ENCODE results near the gene FGFR3.

DNA sequence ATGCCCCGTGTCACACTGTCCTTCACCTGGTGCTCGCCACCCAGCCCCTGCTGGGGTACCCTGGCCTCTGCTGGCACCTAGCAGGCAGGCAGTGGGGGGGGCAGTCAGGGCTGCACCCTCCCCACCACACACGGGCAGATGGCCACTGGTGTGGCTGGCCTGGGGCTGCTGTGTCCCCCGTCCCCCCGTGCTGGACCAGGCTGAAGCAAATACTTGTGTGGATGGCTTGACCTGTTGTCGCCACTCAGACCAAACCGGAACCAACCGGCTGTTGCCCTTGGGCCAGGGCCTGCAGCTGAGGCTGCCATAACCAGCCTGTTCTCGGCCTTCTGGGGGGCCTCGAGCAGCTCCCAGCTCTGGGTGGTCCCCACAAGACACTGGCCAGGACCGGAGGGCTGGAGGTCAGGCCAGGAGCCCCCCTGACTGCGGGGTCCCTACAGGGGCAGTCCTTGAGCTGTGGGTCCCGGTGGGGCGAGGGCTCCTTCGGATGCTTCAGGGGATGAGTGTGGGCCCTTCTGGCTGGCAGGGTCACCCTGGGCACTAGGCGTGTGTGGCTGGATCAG, 4.3 kb downstream of the FGFR3 start:
- TF ChIP-seq POLR2A (IDR thresholded peaks at IDR 0.05; ENCODE audit: low read depth, low read length): no peak
- no peak for TF ChIP-seq POLR2AphosphoS5 (IDR thresholded peaks at IDR 0.05; ENCODE audit: low read depth, low read length)
- TF ChIP-seq TAF1 (IDR thresholded peaks at IDR 0.05; ENCODE audit: low read depth, low read length): no peak
- no peak for TF ChIP-seq PAX5 (IDR thresholded peaks at IDR 0.05; ENCODE audit: insufficient read depth, low read length, severe bottlenecking)
- TF ChIP-seq SPI1 (IDR thresholded peaks at IDR 0.05; ENCODE audit: low read depth, low read length): no peak
